ENCODE results near the gene PAXX. TPM values are rescaled to one million over a fixed set of nuclear protein-coding genes. Genes with fewer than 3 reads are reported as not detected.
"Not testable (repeated sequence)": the region's sequence is repeated elsewhere in the genome, so short reads cannot be mapped to it uniquely, and the experiment has no call there.

PAXX gene
- polyA plus RNA-seq, 4 donors, result 26.9 to 46.1 (median 31.5) TPM

DNA sequence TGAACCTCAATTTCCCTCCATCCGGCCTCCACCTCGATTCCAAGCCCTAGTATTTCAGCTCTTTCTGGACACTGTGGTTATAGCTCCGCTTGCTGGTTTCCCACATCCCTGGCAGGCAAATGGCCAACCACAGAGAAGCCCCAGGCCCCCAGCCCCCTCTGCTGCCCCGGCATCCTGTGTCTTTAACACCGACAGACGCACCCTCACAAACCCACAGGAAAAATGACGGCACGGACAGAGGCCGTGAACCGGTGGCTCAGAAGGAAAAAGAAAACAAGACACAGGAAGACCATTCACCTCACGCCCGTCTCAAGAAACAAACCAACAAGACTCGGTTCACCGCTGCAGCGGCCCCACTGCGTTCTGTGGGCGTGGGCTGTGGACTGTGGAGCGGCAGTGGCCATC is 5.6 kb downstream of the PAXX start:
- no peak for DNase-seq (ENCODE audit: low read depth in 4 of 4, low spot score in 3 of 4)

DNA sequence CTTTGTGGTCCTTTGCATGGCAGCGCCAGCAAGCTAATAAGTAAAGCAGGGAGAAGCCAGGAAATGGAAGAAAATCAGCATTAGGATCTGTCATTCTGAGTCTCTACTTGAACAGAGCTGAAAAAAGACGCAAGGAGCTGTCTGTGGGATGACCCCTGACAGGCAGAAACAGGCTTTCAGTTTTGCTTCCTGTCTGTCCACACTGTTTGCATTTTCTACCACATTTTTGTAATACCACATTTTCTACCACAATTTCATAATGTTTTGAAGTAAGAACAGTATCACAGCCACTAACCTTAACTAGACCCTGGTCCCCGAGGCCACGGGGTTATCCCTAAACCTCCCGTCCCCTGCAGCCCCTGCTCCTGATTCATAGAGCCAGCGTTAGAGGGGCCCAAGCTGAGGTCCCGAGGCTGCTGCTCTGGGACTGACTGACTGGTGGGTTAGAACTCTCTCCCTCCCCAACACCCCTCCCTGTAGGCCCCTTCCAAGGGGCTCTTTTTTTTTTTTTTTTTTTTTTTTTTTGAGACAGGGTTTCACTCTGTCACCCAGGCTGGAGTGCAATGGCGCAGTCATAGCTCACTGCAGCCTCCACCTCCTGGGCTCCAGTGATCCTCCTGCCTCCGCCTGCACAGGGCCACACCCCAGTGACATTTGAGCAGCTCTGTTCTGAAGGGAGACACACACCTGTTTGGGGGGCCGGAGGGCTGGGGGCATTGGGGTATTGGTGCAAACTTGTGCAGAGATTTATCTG is 8.1 kb downstream of the PAXX start:
- DNase-seq (ENCODE audit: low read depth in 4 of 4, low spot score in 3 of 4), result no peak

DNA sequence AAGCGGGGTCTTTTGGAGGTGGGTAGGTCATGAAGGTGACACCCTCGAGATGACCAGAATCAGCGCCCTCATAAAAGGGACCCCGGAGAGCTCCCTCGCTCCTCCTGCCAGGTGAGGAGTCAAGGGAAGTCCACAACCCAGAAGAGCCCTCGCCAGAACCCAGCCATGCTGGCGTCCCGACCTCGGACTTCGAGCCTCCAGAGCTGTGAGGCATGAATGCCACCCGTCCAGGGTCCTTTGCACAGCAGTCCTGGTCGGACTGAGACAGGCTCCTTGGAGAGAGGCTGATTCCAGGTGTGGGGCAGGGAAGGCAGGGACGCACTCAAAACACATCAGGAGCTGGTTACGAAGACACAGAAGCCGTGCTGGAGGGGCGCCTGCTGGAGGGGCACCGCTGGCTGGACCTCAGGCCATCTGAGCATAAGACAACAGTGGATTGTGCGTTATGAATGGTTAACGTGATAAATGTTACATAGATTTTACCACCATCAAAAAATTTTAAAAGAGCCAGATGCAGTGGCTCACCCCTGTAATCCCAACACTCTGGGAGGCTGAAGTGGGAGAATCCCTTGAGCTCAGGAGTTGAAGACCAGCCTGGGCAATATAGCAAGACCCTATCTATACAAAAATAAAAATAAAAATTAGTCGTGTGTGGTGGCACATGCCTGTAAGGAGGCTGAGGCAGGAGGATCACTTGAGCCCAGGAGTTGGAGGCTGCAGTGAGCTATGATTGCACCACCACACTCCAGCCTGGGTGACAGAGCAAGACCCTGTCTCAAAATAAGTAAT is 9.8 kb downstream of the PAXX start:
- DNase-seq (ENCODE audit: low read depth in 4 of 4, low spot score in 3 of 4), result no peak

DNA sequence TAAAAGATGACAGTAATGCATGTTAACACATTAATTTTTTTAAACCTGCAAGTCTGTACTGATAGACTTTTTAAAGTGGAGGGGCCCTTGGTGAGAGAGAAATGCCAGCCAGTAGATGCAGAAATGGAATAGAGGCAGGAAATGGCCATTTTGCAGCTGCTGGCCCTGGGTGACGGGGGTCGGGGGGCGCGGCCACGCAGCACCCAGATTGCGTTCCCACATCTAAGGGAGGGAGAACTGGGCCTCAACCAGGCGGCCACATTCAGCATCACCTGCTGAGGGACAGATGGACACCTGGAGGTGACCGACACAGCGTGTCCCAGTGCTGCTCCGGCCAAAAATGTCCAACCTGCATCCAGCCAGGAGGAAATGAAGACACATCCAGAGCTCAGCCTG is 10.4 kb downstream of the PAXX start:
- DNase-seq (ENCODE audit: low read depth in 4 of 4, low spot score in 3 of 4), result no peak

DNA sequence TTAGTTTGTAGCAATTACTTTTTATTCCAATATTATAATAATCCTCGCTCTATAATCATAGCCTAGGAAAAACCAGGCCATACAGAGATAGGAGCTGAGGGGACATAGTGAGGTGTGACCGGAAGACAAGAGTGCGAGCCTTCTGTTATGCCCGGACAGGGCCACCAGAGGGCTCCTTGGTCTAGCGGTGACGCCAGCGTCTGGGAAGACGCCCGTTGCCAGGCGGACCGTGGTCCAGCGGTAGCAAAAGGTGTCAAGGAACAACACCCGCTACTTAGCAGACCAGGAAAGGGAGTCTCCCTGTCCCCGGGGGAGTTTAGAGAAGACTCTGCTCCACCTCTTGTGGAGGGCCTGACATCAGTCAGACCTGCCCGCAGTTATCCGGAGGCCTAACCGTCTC is 12.1 kb downstream of the PAXX start:
- not testable (repeated sequence) for DNase-seq (ENCODE audit: low read depth in 4 of 4, low spot score in 3 of 4)

DNA sequence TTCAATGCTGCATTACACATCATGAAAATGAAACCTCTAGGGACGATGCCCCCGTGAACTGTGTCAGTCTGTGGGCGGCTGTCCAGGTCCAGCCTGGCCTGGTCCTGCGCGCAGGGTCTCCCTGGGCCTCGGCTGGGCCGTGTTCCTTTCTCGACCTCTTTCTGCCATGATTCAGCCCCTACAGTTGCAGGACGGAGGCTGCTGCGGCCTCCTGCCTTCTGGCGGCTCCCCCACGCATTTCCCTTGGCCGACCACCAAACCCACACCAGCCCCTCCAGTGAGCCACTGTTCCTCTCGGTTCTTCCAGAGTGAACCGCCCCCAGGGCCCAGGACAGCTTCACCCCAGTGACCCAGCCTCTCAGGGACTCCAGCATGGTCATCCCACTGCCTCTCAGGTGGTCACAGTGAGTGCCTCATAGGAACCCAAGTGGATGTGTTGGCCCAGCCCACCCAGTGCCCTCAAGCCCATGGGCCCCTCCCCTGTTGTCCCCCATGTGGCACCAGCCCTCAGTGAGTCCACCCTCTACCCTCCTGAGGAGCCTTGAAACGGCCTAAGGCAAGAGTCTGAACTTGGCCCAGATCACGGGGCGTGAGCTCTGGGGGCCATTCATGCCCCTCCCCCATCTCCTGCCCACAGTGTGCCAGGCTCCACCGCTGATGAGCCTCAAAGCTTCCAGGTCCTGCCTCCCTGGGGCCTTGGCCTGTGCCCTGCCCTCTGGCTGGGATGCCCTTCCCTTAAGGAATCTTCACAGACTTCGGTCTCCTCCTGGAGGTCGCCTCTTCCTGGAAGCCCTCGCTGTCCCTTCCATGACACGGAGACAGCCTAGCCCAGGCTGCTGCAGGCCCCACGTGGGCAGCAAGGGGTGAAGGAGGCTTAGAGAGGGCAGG is 14.1 kb downstream of the PAXX start:
- DNase-seq (ENCODE audit: low read depth in 4 of 4, low spot score in 3 of 4), result no peak

DNA sequence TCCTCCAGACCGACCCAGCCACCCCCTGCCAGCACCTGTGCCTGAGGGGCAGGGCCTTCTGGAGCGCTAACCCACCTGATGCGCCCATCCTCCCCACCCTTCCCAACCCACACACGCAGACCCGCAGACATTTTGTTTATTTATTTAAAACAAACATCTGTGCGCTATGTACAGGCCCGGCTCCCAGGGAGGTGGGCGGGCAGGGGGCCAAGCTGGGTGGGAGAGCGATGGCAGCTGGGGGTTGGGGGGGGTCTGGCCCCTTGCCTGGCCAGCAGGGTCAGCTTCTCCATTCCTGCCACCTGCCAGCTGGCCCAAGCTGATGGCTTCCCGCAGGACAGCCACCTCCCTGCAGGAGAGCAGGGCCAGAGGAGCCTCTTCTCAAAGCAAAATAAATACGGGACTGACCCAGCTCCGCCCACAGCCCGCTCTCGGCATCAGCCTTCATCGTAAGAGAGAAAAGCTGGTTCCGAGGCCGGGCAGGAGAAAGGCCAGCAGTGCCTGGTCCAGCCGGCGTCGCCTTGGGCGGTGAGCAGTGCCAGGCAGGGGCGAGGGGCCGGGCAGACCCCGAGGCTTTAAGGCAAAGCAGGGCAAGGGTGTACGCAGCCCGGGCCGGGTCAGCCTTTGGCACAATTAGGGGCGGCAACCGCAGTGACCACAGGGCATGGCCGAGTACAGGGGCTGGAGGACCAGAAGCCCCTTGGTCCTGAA is 15.0 kb downstream of the PAXX start:
- no peak for DNase-seq (ENCODE audit: low read depth in 4 of 4, low spot score in 3 of 4)

DNA sequence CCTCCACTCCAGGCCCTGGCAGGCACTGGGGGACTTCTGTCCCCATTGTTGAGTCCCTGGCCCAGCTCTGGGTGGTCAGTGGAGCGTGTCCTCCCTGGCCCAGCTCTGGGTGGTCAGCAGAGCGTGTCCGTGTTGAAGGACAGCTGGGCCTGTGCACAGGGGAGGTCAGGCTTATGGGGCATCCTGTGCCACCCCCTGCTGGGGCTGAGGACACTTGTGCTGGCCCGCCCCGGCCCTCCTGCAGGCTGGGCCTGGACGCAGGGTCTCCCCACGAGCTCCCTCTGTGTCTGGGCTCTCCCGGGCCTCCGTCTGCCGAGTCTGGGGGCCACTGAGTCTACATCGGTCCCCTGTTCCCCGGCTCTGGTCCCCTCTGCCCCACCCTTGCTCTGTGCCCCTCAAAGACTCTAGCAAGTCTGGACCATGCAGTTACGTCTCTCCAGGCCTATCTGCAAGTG is 15.6 kb downstream of the PAXX start:
- no peak for DNase-seq (ENCODE audit: low read depth in 4 of 4, low spot score in 3 of 4)

DNA sequence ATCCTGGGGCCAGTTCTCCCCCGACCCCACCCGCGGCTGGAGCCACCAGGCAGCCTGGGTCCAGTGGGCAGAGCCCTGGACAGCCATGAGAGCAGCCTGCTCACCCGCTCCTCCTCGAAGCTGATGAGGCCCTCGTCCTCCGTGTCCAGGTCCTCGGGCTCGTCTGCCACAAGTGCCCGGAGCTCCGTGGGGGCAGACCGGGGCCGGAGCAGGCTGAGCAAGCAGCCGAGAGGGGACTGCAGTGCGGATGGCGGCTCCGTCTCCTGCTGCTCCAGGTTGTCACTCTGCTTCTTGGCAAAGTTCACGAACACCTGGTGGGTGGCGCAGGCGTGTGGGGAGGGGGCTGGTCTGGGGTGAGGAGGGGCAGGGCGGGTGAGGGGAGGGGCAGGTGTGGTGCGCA is 16.1 kb downstream of the PAXX start:
- DNase-seq (ENCODE audit: low read depth in 4 of 4, low spot score in 3 of 4), result no peak

DNA sequence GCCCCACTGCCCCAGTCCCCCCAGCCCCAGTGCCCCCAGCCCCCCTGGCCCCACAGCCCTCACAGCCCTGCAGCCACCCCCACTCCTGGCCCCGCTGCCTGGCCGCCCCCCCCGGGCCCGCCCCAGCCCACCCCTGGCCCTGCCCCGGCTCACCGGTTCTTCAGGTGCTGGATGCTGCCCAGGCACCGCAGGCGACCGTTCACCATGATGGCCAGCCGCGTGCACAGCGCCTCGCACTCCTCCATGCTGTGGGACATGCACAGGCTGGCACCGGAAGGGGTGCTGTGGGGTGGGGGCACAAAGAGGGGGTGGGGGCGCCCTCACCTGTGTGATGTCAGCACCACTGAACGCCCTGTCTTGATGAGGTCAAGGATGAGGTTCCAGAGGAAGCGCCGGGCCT is 17.0 kb downstream of the PAXX start:
- no peak for DNase-seq (ENCODE audit: low read depth in 4 of 4, low spot score in 3 of 4)

DNA sequence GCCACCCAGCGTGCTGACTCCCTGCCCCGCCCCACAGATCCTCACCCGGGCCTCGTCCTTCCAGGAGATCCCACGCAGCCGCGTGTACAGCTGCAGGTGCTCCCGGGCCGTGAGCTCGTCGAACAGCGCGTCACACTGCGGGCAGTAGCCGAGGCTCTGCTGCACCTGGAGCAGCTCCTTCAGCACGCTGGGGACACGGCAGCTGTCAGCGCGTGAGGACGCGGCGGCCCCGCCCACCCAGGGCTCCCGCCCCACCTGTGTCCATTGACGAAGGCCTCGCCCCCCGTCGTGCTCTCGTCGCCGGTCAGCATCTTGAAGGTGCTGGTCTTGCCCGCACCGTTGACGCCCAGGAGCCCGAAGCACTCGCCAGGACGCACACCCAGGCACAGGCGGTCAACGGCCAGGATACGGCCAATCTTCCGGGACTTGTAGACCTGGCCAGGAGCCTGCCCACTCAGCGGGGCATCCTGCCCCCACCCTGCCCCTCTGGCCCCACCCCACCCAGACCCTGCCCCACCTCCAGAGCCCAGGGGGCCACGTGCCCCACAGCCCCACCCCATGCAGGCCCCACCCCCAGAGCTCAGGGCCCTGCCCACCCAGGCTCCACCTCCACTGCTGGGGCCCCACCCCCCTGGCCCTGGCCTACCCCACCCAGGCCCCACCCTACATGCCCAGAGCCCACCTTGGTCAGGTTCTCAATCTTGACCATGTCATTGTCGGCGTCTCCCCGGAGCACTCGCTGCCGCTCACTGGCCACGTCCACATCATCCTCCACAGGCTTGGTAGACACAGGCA is 17.9 kb downstream of the PAXX start:
- no peak for DNase-seq (ENCODE audit: low read depth in 4 of 4, low spot score in 3 of 4)

DNA sequence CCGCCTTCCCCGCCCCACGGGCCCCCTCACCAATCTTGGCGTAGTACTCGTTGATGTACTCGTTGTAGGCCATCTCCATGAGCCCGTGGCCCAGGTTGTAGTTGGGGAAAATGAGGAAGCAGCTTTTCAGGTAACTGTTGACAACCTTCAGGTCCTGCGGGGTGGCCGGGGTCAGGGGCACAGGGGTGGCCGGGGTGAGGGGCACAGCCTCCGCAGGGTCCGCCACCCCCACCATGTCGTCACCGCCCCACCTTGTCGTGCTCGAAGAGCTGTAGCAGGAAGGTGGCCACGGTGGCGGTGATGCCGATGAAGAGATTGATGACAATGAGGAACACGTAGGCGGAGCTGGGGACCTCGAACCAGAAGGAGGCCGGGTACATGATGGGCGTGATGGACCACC is 18.9 kb downstream of the PAXX start:
- DNase-seq (ENCODE audit: low read depth in 4 of 4, low spot score in 3 of 4), result no peak

DNA sequence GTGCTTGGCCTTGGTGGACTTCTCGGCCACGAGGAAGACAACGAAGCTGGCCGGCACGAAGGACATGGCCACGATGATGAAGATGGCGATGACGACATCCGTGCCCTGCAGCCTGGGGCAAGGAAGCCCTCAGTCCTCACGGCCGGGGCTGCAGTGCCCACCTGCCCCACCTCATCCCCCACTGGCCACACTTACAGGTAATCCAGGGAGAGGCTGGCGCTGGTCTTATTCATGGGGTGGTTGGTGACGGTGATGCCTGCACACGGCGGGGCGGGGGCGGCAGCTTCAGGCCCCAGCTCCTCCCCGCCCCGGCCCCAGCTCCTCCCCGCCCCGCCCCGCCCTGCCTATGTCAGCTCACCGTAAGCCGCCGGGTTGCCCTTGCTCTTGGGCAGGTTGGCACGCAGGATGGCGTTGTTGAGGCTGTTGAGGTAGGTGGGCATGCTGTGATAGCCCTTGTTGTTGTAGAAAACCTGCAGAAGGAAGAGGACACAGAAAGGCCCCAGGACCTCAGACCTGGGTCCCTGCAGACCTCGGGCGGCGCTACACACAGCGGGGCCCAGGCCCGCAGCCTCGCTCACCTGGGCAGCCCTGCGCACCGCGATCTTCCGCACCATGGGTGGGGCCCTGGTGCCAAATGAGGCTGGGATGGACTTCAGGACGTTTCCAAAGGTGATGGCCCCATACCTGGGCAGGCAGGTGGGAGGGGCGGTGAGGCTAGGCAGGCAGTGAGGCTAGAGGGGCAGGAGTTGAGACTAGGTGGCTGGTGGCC is 19.9 kb downstream of the PAXX start:
- no peak for DNase-seq (ENCODE audit: low read depth in 4 of 4, low spot score in 3 of 4)

DNA sequence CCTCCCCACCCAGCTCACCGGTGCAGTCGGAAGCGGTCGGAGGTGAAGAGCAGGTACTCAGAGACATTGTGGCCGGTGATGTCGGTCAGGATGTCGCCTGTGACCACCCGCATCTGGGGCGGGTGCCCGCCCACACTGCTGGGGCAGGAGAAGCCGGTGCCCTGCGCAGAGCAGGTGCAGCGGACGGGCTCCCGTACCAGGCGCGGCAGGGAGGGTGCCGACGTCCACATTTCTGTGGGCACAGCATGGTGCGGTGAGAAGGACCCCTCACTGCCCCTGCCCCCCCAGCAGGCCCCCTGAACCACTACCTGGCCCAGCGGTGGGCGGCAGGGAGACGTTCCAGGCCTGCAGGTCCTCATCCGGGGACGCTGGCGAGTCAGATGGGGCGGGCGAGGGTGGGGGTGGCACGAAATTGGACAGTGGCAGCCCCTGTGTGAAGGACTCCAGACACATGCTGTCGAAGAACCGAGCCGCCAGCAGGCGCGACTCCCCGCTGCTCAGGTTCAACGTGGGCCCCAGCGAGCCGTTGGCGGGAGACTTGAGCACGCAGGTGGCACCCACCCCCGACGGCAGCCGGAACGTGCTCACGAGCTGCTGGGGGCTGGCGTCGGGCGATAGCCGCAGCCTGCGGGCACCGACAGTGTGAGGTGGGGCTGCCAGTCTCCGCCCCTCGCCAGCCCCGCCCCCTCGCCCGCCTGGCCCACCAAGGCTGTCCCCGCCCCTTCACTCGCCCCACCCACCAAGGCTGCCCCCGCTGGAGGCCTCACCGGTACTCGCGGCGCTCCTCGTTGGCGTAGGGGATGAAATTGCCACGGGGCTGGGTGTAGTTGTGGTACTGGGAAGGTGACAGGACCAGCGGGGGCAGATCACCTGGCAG is 20.7 kb downstream of the PAXX start:
- DNase-seq (ENCODE audit: low read depth in 4 of 4, low spot score in 3 of 4), result no peak

DNA sequence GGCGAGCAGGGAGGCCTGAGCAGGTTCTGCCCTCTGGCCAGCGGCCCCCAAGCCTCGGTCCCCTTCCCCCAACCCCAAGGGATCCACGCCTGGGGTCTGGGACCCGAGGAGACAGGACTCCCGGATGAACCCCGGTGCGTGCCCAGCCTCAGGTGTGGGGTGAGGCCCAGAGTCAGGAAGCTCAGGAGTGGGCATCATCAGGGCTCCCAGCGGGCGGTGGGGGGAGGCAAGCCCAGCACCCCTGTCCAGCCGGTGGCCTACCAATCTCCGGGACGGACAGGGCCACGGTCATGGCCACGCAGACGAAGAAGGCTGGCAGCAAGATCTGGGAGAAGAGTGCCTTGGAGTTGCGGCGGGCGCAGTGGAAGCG is 21.3 kb downstream of the PAXX start:
- DNase-seq (ENCODE audit: low read depth in 4 of 4, low spot score in 3 of 4), result no peak

DNA sequence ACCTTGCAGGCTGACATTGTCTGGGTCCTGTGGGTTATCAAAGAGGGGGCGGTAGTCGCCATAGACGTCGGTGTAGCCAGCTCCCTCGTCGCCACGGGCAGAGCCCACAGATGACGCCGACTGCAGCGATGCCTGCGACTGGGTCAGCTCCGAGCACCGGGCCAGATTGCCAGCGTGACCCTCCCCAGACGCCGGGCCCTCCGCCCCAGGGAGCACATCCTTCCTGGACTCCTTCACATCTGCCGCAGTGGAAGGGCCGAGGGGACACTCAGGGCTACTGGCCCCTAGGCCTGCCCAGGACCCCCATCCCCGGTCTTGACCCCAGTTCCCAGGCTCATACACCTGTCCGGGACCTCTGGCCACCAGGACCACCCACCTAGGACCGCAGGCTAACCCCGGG is 21.9 kb downstream of the PAXX start:
- DNase-seq (ENCODE audit: low read depth in 4 of 4, low spot score in 3 of 4), result no peak

DNA sequence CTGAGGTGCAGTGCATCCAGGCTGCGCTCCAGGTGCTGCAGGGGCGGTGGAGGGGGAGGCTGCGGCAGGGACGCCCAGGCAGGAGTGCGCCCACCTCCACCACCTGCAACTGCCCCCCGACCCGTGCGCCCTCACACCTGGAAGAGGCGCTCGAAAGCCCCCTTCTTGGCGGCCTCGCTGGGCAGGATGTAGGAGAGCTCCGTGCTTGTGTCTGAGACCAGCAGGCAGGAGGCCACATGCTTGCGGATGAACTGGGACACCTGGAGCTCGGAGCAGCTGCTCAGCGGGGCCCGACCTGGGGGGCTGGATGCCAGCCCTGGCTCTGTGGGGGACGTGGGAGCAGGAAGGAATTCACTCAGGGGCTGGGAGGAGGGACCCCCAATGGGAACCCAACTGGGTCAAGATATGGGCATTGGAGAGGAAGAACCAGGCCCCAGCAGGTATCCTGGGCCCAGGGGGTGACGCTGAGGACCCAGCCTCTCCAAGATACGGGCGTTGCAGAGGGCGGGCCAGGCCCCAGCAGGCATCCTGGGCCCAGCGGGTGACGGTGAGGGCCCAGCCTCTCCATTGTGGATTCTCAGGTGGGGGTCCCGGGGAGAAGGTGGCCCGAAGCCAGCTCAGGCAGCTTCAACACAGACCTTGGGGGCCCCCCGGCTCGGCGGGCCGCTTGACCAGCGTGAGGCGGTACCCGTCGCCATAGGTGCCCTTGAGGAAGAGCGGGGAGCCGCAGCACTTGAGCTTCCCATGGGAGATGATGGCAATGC is 22.7 kb downstream of the PAXX start:
- DNase-seq (ENCODE audit: low read depth in 4 of 4, low spot score in 3 of 4), result no peak
